ENCODE data around the gene RAP1GAP2.

GRCh38 chr17:2954898-2955445 is 158.7 kb downstream of the RAP1GAP2 start:
- TF ChIP-seq CTCF (conservative IDR thresholded peaks at IDR 0.05 in 1 of 2, IDR thresholded peaks at IDR 0.05 in 1 of 2; ENCODE audit: extremely low read depth in 1 of 2, insufficient read depth in 1 of 2, low read depth in 1 of 2, low read length in 2 of 2): no peak
- no peak for TF ChIP-seq EZH2 (IDR thresholded peaks at IDR 0.05; ENCODE audit: borderline replicate concordance, low read length)

All from mammary epithelial cell (primary cell).